ENCODE results near the gene S100A14. TPM values are rescaled to one million over a fixed set of nuclear protein-coding genes. Genes with fewer than 3 reads are reported as not detected.

S100A14 gene
- total and polyA plus RNA-seq, 9 of the 15 experiments (the other 6 are each of a cell fraction or from before 2014, with no cell fraction given): 0.10 to 0.64 (median 0.24) TPM; not detected in 3

- TF ChIP-seq MCM2 (IDR thresholded peaks at IDR 0.05; ENCODE audit: low read depth) (no peak), KAT2B (IDR thresholded peaks at IDR 0.05; ENCODE audit: low read depth, low read length) (no peak), HIVEP1 (CRISPR knock-in tag; IDR thresholded peaks at IDR 0.05) (no peak), RBM34 (IDR thresholded peaks at IDR 0.05; ENCODE audit: borderline replicate concordance, insufficient read depth, low read length) (no peak), IFI16 (CRISPR knock-in tag; IDR thresholded peaks at IDR 0.05) (no peak), BRD4 (IDR thresholded peaks at IDR 0.05) (no peak; the same call in none of the 2 replicates), KAT7 (CRISPR knock-in tag; IDR thresholded peaks at IDR 0.05; ENCODE audit: borderline replicate concordance) (no peak), CHD1 (IDR thresholded peaks at IDR 0.05; ENCODE audit: low read length) (no peak), SMARCA4 (IDR thresholded peaks at IDR 0.05) (peak; percentile 96), RNF2 (IDR thresholded peaks at IDR 0.05) (peak; percentile 93), HNRNPLL (IDR thresholded peaks at IDR 0.05; ENCODE audit: low read depth, low read length, poor library complexity, severe bottlenecking) (no peak), NCOA2 (IDR thresholded peaks at IDR 0.05; ENCODE audit: partially characterized antibody in 2 of 2) (no peak), ZFP36 (IDR thresholded peaks at IDR 0.05; ENCODE audit: low read depth, low read length, partially characterized antibody) (peak; percentile 2), LEF1 (IDR thresholded peaks at IDR 0.05) (peak; percentile 95), ZBTB17 (CRISPR knock-in tag; IDR thresholded peaks at IDR 0.05) (peak; percentile 76), ATF7 (IDR thresholded peaks at IDR 0.05) (peak; percentile 66; the same call in 1 of the 2 replicates), ZBTB9 (CRISPR knock-in tag; IDR thresholded peaks at IDR 0.05) (peak; percentile 44), PYGO2 (tag; IDR thresholded peaks at IDR 0.05) (no peak; the same call in 1 of the 2 replicates), ZNF316 (IDR thresholded peaks at IDR 0.05) (peak; percentile 77), ZNF436 (CRISPR knock-in tag; IDR thresholded peaks at IDR 0.05) (no peak), SP2 (IDR thresholded peaks at IDR 0.05; ENCODE audit: extremely low read depth, low read depth, low read length, poor library complexity, severe bottlenecking) (no peak)
- TF ChIP-seq, protein P1, sequence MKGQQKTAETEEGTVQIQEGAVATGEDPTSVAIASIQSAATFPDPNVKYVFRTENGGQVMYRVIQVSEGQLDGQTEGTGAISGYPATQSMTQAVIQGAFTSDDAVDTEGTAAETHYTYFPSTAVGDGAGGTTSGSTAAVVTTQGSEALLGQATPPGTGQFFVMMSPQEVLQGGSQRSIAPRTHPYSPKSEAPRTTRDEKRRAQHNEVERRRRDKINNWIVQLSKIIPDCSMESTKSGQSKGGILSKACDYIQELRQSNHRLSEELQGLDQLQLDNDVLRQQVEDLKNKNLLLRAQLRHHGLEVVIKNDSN (CRISPR knock-in tag; IDR thresholded peaks at IDR 0.05): 0 out of 2 replicates have a peak, but pooled peaks have one; percentile 10
- TF ChIP-seq, protein P2, sequence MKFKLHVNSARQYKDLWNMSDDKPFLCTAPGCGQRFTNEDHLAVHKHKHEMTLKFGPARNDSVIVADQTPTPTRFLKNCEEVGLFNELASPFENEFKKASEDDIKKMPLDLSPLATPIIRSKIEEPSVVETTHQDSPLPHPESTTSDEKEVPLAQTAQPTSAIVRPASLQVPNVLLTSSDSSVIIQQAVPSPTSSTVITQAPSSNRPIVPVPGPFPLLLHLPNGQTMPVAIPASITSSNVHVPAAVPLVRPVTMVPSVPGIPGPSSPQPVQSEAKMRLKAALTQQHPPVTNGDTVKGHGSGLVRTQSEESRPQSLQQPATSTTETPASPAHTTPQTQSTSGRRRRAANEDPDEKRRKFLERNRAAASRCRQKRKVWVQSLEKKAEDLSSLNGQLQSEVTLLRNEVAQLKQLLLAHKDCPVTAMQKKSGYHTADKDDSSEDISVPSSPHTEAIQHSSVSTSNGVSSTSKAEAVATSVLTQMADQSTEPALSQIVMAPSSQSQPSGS (CRISPR knock-in tag; IDR thresholded peaks at IDR 0.05): no peak
- TF ChIP-seq, protein P3, sequence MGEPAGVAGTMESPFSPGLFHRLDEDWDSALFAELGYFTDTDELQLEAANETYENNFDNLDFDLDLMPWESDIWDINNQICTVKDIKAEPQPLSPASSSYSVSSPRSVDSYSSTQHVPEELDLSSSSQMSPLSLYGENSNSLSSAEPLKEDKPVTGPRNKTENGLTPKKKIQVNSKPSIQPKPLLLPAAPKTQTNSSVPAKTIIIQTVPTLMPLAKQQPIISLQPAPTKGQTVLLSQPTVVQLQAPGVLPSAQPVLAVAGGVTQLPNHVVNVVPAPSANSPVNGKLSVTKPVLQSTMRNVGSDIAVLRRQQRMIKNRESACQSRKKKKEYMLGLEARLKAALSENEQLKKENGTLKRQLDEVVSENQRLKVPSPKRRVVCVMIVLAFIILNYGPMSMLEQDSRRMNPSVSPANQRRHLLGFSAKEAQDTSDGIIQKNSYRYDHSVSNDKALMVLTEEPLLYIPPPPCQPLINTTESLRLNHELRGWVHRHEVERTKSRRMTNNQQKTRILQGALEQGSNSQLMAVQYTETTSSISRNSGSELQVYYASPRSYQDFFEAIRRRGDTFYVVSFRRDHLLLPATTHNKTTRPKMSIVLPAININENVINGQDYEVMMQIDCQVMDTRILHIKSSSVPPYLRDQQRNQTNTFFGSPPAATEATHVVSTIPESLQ (CRISPR knock-in tag; IDR thresholded peaks at IDR 0.05): peak; percentile 66; the same call in 1 of the 2 replicates
Observed at GRCh38 chr1:153566414-153567371, 49.4 kb downstream of the S100A14 start (continued).

Data from K562 (cell line).